HCT116 (cell line): ENCODE data around the gene SCOC. TPM values are rescaled to one million over a fixed set of nuclear protein-coding genes. Genes with fewer than 3 reads are reported as not detected.

Experiments used
- ATAC-seq: fragments of 200-7000 bp; cut with Tn5 transposase; 2 replicates; pipeline ENCODE4 v1.9.1; 2020; ENCODE audit warnings: mild to moderate bottlenecking, moderate library complexity
- BruUV-seq: library from RNA; stranded (reverse); fragments of 400-500 nt; replicated peaks from 2 replicates; lab custom pipeline; 2021; lab: Mats Ljungman, UMichigan
- CTCF ChIA-PET: fragments of 300-600 bp; sonication (Branson Sonifier 250); formaldehyde crosslinking; loops from one replicate; lab custom pipeline; 2021; ENCODE audit warnings: antibody characterized with exemption; lab: Charles Lee
- POLR2A ChIA-PET: fragments of 300-600, 350-600 bp; sonication (Branson Sonifier 250); formaldehyde crosslinking; loops from one replicate; lab custom pipeline; 2021; ENCODE audit warnings: antibody characterized with exemption; lab: Charles Lee
- RAD21 ChIA-PET, 2 experiments: fragments of 300-600 bp; sonication (Branson Sonifier 250); formaldehyde crosslinking; loops; one replicate each; lab custom pipeline; 2023; ENCODE audit warnings: low total read pairs in 2 of 2; ENCODE audit not compliant: uncharacterized antibody in 2 of 2, unreplicated experiment in 2 of 2, low non-redundant PET in 1 of 2; lab: Charles Lee
- DNase-seq: peaks from one replicate; pipeline ENCODE4 v3.0.0-alpha.2; 2010; ENCODE audit warnings: low read depth, low spot score
- H2AFZ ChIP-seq: fragments of 200-600 bp; shearing (Covaris generic), sonication (generic); 2 replicates; pipeline ENCODE4 v1.6.1; 2017; ENCODE audit warnings: low read depth, mixed run types, mixed read lengths, antibody characterized with exemption, low read length; ENCODE audit not compliant: poor library complexity, severe bottlenecking
- H3K27ac ChIP-seq: 2 replicates; pipeline ENCODE4 v1.5.1; 2012; ENCODE audit warnings: low read depth, low read length
- H3K27me3 ChIP-seq: fragments of 200-600 bp; sonication (generic); 2 replicates; pipeline ENCODE4 v1.6.1; 2016; ENCODE audit warnings: mixed run types, low read length, mixed read lengths; ENCODE audit not compliant: insufficient read depth
- H3K36me3 ChIP-seq, 2 experiments: fragments of 200-500 bp in 1 of 2; fragments of 200-600 bp in 1 of 2; sonication (Bioruptor generic) in 1 of 2; sonication (generic) in 1 of 2; 2 replicates each; pipeline versions ENCODE4 v1.5.1 to v1.6.1; 2014 to 2016; ENCODE audit warnings: low read length in 2 of 2, inconsistent platforms in 1 of 2, mixed read lengths in 1 of 2, mixed run types in 1 of 2; ENCODE audit not compliant: insufficient read depth in 2 of 2, control insufficient read depth in 1 of 2
- H3K4me1 ChIP-seq, 2 experiments: fragments of 200-600 bp in 1 of 2; sonication (generic) in 1 of 2; 2 replicates each; pipeline versions ENCODE4 v1.5.1 to v1.6.1; 2012 to 2017; ENCODE audit warnings: low read length in 2 of 2, inconsistent platforms in 1 of 2, mild to moderate bottlenecking in 1 of 2, mixed read lengths in 1 of 2, mixed run types in 1 of 2, moderate library complexity in 1 of 2; ENCODE audit not compliant: insufficient read depth in 2 of 2, control insufficient read depth in 1 of 2
- H3K4me2 ChIP-seq: fragments of 200-600 bp; sonication (generic); 2 replicates; pipeline ENCODE4 v1.6.1; 2017; ENCODE audit warnings: mixed run types, low read length, mixed read lengths
- H3K4me3 ChIP-seq, 2 experiments: fragments of 200-600 bp in 1 of 2; sonication (generic) in 1 of 2; replicated peaks in 1 of 2; 2 replicates each; pipeline ENCODE4 v1.5.1; 2011 to 2016; ENCODE audit warnings: low read length in 2 of 2, control low read depth in 1 of 2, low read depth in 1 of 2, mild to moderate bottlenecking in 1 of 2, mixed read lengths in 1 of 2, mixed run types in 1 of 2
- H3K79me2 ChIP-seq: fragments of 200-600 bp; sonication (generic); 2 replicates; pipeline ENCODE4 v1.6.1; 2017; ENCODE audit warnings: mild to moderate bottlenecking, mixed run types, low read length, moderate library complexity, mixed read lengths; ENCODE audit not compliant: insufficient read depth
- H3K9ac ChIP-seq: fragments of 200-600 bp; sonication (generic); 2 replicates; pipeline ENCODE4 v1.6.1; 2016; ENCODE audit warnings: low read length, mixed read lengths
- H3K9me2 ChIP-seq: fragments of 200-600 bp; sonication (generic), shearing (Covaris generic); 2 replicates; pipeline ENCODE4 v1.6.1; 2017; ENCODE audit warnings: mixed run types, mild to moderate bottlenecking, moderate library complexity; ENCODE audit not compliant: insufficient read depth
- H3K9me3 ChIP-seq, 2 experiments: fragments of 200-500 bp in 1 of 2; fragments of 200-600 bp in 1 of 2; sonication (Bioruptor generic) in 1 of 2; sonication (generic) in 1 of 2; 2 replicates each; pipeline ENCODE4 v1.6.1; 2014 to 2017; ENCODE audit warnings: low read length in 2 of 2, mixed read lengths in 2 of 2, inconsistent platforms in 1 of 2, low read depth in 1 of 2, mild to moderate bottlenecking in 1 of 2, mixed run types in 1 of 2, moderate library complexity in 1 of 2; ENCODE audit not compliant: control insufficient read depth in 1 of 2, insufficient read depth in 1 of 2
- H4K20me1 ChIP-seq: fragments of 200-600 bp; sonication (generic), shearing (Covaris generic); 2 replicates; pipeline ENCODE4 v1.6.1; 2017; ENCODE audit warnings: mixed run types, mild to moderate bottlenecking, moderate library complexity; ENCODE audit not compliant: insufficient read depth
- EGR1 ChIP-seq: IDR thresholded peaks from 2 replicates; pipeline ENCODE4 v1.6.1; 2012; ENCODE audit warnings: low read depth
- POLR2A ChIP-seq: IDR thresholded peaks from 2 replicates; pipeline ENCODE4 v1.7.0; 2011; ENCODE audit warnings: borderline replicate concordance; ENCODE audit not compliant: insufficient read depth, insufficient read length; ENCODE audit errors: extremely low read depth
- SIN3A ChIP-seq: IDR thresholded peaks from 2 replicates; pipeline ENCODE4 v1.6.1; 2012; ENCODE audit warnings: low read depth
- SP1 ChIP-seq: IDR thresholded peaks from 2 replicates; pipeline ENCODE4 v1.6.1; 2012; ENCODE audit warnings: low read depth
- TCF7L2 ChIP-seq: IDR thresholded peaks from 2 replicates; pipeline ENCODE4 v1.7.0; 2011; ENCODE audit warnings: borderline replicate concordance, inconsistent platforms; ENCODE audit not compliant: insufficient read depth, insufficient read length; ENCODE audit errors: extremely low read depth
- YY1 ChIP-seq: IDR thresholded peaks from 2 replicates; pipeline ENCODE4 v1.6.1; 2011; ENCODE audit warnings: low read length, low read depth, moderate library complexity, mild to moderate bottlenecking; ENCODE audit not compliant: insufficient replicate concordance; ENCODE audit errors: extremely low read depth
- intact Hi-C: fragments of 100-400 bp; cut with micrococcal nuclease; formaldehyde crosslinking; loops from 2 replicates; pipeline ENCODE4 v1.10.0; 2022
- total RNA-seq: library from RNA; stranded (reverse); gene quantifications from one replicate; pipeline ENCODE4 v1.2.1, GENCODE V29; 2021; ENCODE audit not compliant: unreplicated experiment
- TF ChIP-seq, protein P1 (sequence below): IDR thresholded peaks from 2 replicates; pipeline ENCODE4 v1.6.1; 2012; ENCODE audit warnings: low read depth
- TF ChIP-seq, protein P2 (sequence below): IDR thresholded peaks from 2 replicates; pipeline ENCODE4 v1.6.1; 2012
- TF ChIP-seq, protein P3 (sequence below), 3 experiments: fragments of 200-600 bp in 1 of 3; sonication (generic) in 1 of 3; IDR thresholded peaks in 2 of 3; conservative IDR thresholded peaks in 1 of 3; 2 replicates each; pipeline ENCODE4 v1.5.1; 2012 to 2017; ENCODE audit warnings: low read depth in 2 of 3, low read length in 2 of 3, antibody characterized with exemption in 1 of 3, borderline replicate concordance in 1 of 3, control low read depth in 1 of 3, mild to moderate bottlenecking in 1 of 3, mixed read lengths in 1 of 3, mixed run types in 1 of 3, moderate library complexity in 1 of 3; ENCODE audit not compliant: insufficient read depth in 1 of 3

Gene SCOC
- total RNA-seq, 1 experiment from 2014 or later, result 52.2 TPM

DNA sequence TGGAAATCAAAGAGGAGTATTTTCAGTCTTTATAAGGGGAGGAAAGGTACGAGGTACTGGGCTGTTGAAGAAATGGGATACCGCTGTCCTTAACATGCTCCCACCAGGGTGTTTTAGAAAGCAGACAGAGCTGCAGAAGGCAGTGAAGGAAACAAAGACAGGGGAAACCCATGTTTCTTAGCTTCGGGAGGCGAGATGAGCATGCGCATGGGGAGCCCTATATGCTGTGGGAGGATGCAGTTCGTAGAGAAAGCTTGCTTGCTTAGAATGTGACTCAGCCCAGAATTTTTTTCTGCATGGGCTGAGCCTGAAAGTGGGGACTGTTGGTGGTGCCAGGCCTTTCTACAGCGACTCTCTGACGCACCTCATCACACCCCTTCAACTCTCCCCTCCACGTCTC lies 28.8 kb upstream of the SCOC start:
- RAD21 ChIA-PET, result no interaction called here
- Histone ChIP-seq H3K4me3 (no peak overlapping the region), H3K4me1 (peaks cover 2 to 7% of the 10 kb centered on the region in 2 experiments; a peak in 3 of 4 replicates), H3K27me3 (no peaks in the 10 kb centered on the region), H3K27ac (no peak overlapping the region), H3K4me2 (no peak overlapping the region), H4K20me1 (no peaks in the 10 kb centered on the region), H3K9ac (no peak overlapping the region), H3K9me3 (no peaks in the 10 kb centered on the region), H2AFZ (no peak overlapping the region), H3K79me2 (no peaks in the 10 kb centered on the region), H3K9me2 (no peaks in the 10 kb centered on the region), H3K36me3 (no peaks in the 10 kb centered on the region)
- no TSS peak for BruUV-seq
- intact Hi-C loops, result no loop called here
- ATAC-seq (no peak), DNase-seq (no peak)
- CTCF ChIA-PET, result no interaction called here
- POLR2A ChIA-PET, result no interaction called here
- TF ChIP-seq SP1 (no peak), SIN3A (no peak), TCF7L2 (no peak), YY1 (no peak), EGR1 (no peak), POLR2A (no peak)
- TF ChIP-seq, protein P1, sequence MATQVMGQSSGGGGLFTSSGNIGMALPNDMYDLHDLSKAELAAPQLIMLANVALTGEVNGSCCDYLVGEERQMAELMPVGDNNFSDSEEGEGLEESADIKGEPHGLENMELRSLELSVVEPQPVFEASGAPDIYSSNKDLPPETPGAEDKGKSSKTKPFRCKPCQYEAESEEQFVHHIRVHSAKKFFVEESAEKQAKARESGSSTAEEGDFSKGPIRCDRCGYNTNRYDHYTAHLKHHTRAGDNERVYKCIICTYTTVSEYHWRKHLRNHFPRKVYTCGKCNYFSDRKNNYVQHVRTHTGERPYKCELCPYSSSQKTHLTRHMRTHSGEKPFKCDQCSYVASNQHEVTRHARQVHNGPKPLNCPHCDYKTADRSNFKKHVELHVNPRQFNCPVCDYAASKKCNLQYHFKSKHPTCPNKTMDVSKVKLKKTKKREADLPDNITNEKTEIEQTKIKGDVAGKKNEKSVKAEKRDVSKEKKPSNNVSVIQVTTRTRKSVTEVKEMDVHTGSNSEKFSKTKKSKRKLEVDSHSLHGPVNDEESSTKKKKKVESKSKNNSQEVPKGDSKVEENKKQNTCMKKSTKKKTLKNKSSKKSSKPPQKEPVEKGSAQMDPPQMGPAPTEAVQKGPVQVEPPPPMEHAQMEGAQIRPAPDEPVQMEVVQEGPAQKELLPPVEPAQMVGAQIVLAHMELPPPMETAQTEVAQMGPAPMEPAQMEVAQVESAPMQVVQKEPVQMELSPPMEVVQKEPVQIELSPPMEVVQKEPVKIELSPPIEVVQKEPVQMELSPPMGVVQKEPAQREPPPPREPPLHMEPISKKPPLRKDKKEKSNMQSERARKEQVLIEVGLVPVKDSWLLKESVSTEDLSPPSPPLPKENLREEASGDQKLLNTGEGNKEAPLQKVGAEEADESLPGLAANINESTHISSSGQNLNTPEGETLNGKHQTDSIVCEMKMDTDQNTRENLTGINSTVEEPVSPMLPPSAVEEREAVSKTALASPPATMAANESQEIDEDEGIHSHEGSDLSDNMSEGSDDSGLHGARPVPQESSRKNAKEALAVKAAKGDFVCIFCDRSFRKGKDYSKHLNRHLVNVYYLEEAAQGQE, result no peak
- TF ChIP-seq, protein P2, sequence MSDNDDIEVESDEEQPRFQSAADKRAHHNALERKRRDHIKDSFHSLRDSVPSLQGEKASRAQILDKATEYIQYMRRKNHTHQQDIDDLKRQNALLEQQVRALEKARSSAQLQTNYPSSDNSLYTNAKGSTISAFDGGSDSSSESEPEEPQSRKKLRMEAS, result no peak
- TF ChIP-seq, protein P3, sequence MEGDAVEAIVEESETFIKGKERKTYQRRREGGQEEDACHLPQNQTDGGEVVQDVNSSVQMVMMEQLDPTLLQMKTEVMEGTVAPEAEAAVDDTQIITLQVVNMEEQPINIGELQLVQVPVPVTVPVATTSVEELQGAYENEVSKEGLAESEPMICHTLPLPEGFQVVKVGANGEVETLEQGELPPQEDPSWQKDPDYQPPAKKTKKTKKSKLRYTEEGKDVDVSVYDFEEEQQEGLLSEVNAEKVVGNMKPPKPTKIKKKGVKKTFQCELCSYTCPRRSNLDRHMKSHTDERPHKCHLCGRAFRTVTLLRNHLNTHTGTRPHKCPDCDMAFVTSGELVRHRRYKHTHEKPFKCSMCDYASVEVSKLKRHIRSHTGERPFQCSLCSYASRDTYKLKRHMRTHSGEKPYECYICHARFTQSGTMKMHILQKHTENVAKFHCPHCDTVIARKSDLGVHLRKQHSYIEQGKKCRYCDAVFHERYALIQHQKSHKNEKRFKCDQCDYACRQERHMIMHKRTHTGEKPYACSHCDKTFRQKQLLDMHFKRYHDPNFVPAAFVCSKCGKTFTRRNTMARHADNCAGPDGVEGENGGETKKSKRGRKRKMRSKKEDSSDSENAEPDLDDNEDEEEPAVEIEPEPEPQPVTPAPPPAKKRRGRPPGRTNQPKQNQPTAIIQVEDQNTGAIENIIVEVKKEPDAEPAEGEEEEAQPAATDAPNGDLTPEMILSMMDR (IDR thresholded peaks at IDR 0.05 in 2 of 3, conservative IDR thresholded peaks at IDR 0.05 in 1 of 3; ENCODE audit: borderline replicate concordance in 1 of 3, insufficient read depth in 1 of 3, low read depth in 2 of 3, low read length in 2 of 3), result no peak
